C4-2B (cell line): ENCODE data around the gene TXNRD1.

Experiments
- CTCF ChIP-seq: fragments of 450-650 bp; conservative IDR thresholded peaks from 2 replicates; pipeline ENCODE4 v1.5.1; 2017; ENCODE audit warnings: mild to moderate bottlenecking
- ZFX ChIP-seq: fragments of 450-650 bp; IDR thresholded peaks from 2 replicates; pipeline ENCODE4 v1.6.1; 2017

DNA sequence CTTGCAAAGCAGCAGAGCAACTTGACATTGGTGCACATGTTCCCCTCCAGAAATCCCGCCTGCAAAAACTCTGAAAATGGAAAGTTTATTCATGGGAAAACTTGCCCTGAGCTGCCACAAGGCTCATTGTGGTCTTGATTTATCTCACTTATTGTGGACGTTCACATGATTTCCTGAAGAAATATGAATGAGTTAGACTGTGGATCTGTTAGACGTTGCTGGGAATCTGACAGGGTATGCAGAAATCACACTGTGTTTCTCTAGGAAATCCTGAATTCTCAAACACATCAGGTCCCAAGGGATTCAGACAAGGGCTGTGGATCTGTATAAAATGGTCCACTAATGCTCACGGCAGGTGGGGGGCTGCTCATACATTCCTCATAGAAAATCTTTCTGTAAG lies 160.2 kb downstream of the TXNRD1 start:
- TF ChIP-seq CTCF (no peak), ZFX (no peak)
